Posterior vena cava (tissue), 2 donors: ENCODE measurements around the gene OR1I1. TPM values are rescaled to one million over a fixed set of nuclear protein-coding genes. Genes with fewer than 3 reads are reported as not detected.

Experiments used
- DNase-seq: peaks from one replicate; pipeline ENCODE4 v3.0.0-alpha.2; 2020; ENCODE audit warnings: low spot score
- intact Hi-C, 2 donors: fragments of 100-400 bp; cut with DNase I; formaldehyde crosslinking; loops; one replicate each; pipeline versions ENCODE4 v1.14.1 to v1.14.2; 2022 to 2023
- total RNA-seq, 2 donors: library from RNA; stranded (reverse); fragmentation: NEBNext Ultra II Directional; extraction: Animal tissue kit (Norgen Biotek cat#: 25700); gene quantifications; one replicate each; pipeline ENCODE4 v1.2.1, GENCODE V29; 2021
- donor health status: DM: yes; HTN: yes; CAD: no.
- donor health status: DM: yes; HTN: yes; CAD: no.

OR1I1 gene
- total RNA-seq, 2 donors from 2014 or later = not detected

DNA sequence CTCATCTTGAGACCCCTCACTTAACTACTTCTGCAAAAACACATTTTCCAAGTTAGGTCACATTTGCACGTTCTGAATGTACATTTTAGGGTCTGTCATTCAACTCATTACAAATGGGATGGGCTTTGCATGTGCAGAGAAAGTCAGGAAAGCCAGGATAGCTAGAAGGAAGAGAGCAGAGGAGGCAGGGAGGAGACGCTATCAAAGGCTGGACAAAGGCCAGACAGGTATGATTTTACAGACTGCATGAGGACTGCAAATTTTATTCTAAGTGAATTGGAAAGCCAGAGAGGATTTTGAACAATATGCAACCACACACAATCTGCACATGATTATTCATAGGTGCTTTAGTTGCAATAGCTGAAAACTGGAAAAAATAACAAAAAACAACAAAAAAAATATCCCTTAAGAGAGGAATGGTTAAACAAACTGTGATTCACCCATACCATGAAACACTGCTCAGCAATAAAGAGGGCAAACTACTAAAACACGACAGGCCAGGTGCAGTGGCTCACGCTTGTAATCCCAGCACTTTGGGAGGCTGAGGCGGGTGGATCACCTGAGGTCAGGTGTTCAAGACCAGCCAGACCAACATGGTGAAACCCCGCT, 46.3 kb downstream of the OR1I1 start:
- intact Hi-C loops = no loop called here
- DNase-seq = no peak

DNA sequence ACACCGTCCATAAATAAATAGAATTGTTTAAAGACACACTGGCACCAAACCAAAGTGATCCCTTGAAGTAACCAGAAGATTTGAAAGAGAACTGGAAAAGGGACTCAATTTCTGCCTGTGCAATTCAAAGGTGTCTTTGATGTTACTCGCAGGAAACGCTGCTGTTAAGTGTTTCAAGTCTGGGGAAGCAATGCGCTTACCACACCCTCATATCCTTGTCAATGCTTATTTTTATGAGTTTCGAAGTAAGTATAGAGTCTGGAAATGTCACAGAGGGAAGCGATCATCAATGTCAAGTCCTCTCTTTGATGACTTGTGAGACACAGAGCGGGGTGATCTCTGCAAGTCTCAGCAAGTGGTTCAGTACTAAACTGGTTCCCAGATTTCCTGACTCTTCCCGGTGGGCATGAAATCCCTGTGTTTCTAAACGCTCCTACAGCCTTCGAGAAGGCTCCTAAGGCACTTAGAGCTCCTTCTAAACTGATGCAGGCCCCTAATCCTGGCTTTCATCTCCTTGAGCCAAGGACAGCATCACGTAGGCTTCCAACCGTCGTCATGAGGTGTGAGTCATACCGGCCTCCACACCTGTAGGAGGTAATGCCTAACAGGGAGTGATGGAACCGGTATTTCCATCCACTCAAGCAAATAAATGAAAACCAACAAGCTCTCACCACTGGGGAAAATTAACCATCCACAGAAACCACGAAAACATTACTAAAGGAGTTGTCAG, 48.0 kb downstream of the OR1I1 start:
- no peak for DNase-seq
- intact Hi-C loops = loop anchor here in 1 of 2 donors (1.0 kb wide), 1 partner anchor 30 kb away; no protein-coding TSS in a partner anchor

DNA sequence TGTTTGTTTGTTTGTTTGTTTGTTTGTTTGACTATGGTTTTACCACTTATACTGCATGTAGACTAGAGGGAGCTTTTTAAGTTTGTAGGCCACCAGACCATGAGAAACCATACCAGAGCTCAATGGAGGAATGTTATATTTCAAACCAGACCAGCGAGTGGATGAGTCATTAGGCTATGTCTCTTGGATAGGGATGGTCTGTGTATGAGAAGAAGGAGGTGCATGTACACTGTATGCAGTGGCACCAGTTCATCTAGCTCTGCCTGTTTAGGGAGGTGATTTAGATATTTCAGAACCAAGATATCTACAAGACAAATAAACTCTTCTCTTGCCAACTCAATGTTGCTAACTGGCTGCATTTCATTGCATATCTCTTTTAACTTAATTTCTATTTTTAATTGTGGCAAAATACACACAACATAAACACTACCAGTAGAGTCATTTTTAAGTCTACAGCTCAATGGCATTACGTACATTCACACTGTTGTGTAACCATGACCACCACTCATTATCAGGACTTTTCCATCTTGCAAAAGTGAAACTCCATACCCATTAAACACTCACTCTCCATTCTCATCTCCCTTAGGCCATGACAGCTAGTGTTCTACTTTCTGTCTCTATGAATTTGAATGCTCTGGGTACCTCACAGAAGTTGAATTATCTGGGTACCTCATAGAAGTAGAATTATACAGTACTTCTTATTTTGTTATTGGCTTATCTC, 54.4 kb downstream of the OR1I1 start:
- intact Hi-C loops = no loop called here
- no peak for DNase-seq

DNA sequence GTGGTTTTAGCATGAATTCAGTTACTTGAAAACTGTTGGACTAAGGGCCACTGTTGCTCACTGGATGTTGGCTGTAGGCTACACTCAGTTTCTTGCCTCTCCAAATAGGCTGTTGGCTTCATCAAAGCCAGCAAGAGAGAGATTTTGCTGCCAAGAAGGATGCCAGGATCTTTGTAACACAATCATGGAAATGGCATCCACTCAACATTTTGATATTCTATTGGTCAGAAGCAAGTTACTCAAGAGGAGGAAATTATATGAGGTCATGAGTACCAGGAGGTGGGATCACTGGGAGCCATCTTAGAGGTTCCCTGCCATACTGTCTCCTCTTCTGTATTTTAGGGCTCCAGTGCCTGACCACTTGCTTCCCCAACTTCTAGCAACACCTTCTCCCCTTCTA, 55.8 kb downstream of the OR1I1 start:
- intact Hi-C loops = no loop called here
- no peak for DNase-seq

DNA sequence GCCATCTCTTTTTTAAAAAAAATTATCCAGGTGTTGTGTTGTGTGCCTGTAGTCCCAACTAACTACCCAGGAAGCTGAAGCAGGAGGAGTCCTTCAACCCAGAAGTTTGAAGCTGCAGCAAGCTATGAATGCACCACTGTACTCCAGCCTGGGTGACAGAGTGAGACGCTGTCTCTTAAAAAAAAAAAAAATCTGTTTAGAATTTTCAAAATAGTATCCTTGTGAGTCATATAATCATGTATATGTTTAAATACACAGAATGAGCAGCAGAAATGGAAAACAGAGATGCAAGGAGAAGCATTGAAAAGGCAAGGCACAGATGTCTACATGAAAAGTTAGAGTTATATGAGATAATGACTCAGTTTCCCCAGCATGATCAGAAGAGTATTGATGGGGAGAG, 56.4 kb downstream of the OR1I1 start:
- DNase-seq = no peak
- intact Hi-C loops = no loop called here

DNA sequence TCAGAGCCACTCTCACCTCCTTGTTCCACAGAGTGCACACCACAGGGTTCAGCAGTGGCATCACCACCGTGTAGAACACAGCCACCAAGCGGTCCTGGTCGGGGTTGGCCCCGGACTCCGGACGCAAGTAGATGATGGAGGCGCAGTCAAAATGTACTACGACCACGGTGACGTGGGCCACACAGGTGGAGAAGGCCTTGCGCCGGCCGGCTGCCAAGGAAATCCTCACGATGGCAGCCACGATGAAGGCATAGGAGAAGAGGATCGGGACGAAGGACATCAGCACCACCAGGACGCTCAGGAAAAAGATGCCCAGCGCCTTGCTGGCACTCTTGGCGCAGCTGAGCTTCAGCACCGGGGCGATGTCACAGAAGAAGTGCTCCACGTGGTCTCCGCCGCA, 59.1 kb downstream of the OR1I1 start:
- DNase-seq = no peak
- intact Hi-C loops = no loop called here

DNA sequence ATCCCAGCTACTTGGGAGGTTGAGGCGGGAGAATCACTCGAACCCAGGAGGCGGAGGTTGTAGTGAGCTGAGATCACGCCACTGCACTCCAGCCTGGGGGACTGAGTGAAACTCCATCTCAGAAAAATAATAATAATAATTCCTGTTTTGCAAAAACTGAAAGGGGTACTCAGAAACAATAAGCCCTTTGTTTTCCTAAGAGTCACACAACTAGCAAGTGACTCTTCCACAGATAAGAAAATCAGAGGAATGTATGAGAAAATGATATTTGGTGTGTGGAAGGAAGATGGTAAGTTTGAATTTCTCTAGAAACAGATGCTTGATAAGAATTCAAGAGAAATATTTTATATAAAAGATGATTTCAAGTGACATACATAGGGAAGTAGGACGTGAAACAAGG, 60.3 kb downstream of the OR1I1 start:
- DNase-seq = no peak

More for the DNA sequence above, 60.3 kb downstream of the OR1I1 start:
- intact Hi-C loops = no loop called here

Other genes starting within 250 kb of the OR1I1 start
- not detected for gene OR7A5, start 247.0 kb upstream of the OR1I1 start, total RNA-seq
- gene OR7C1, start 247.0 kb upstream of the OR1I1 start, total RNA-seq = not detected
- gene OR7A10, start 233.3 kb upstream of the OR1I1 start, total RNA-seq = not detected
- not detected for gene OR7A17, start 196.1 kb upstream of the OR1I1 start, total RNA-seq
- not detected for gene OR7C2, start 140.7 kb upstream of the OR1I1 start, total RNA-seq
- not detected for gene SLC1A6, start 102.3 kb upstream of the OR1I1 start, total RNA-seq
- not detected for gene CASP14, start 32.7 kb upstream of the OR1I1 start, total RNA-seq
- gene SYDE1, start 25.2 kb downstream of the OR1I1 start, total RNA-seq = 10 to 100 TPM; 42.4 to 44.6 TPM
- gene NOTCH3, start 118.8 kb downstream of the OR1I1 start, total RNA-seq = 100 to 1,000 TPM; 164 to 165 TPM
- gene EPHX3, start 150.2 kb downstream of the OR1I1 start, total RNA-seq = under 1 TPM; 0.48 to 0.51 TPM